SK-N-SH treated with all-trans-retinoic acid at 6 μM for 48 hours (cell line): ENCODE measurements around the gene ZDHHC20.

ENCODE experiments used
- ATAC-seq: fragments of 200-7000 bp; cut with Tn5 transposase; 3 replicates; pipeline ENCODE4 v1.9.1; 2020; ENCODE audit warnings: mild to moderate bottlenecking, moderate library complexity
- CSRNP3 ChIP-seq: fragments of 250-450 bp; sonication (Bioruptor Pico); IDR thresholded peaks from 2 replicates; pipeline ENCODE4 v1.5.1; 2021; ENCODE audit warnings: mild to moderate bottlenecking, moderate library complexity
- ESRRG ChIP-seq: fragments of 250-450 bp; sonication (Bioruptor Pico); IDR thresholded peaks from 2 replicates; pipeline ENCODE4 v1.6.1; 2021; ENCODE audit warnings: mild to moderate bottlenecking
- GLIS3 ChIP-seq: fragments of 250-450 bp; sonication (Bioruptor Pico); IDR thresholded peaks from 2 replicates; pipeline ENCODE4 v1.5.0; 2020; ENCODE audit warnings: mild to moderate bottlenecking, moderate library complexity
- ISL1 ChIP-seq: fragments of 250-450 bp; sonication (Bioruptor Pico); IDR thresholded peaks from 2 replicates; pipeline ENCODE4 v2.1.2; 2022; ENCODE audit warnings: mild to moderate bottlenecking, moderate library complexity
- OSR1 ChIP-seq: fragments of 250-450 bp; sonication (Bioruptor Pico); IDR thresholded peaks from 2 replicates; pipeline ENCODE4 v1.8.0; 2022; ENCODE audit warnings: moderate library complexity, mild to moderate bottlenecking, inconsistent platforms
- RARB ChIP-seq: fragments of 250-450 bp; sonication (Bioruptor Pico); IDR thresholded peaks from 2 replicates; pipeline ENCODE4 v1.8.0; 2021; ENCODE audit warnings: mild to moderate bottlenecking, moderate library complexity
- SNAI2 ChIP-seq: fragments of 250-450 bp; sonication (Bioruptor Pico); IDR thresholded peaks from 2 replicates; pipeline ENCODE4 v1.5.0; 2020; ENCODE audit warnings: mild to moderate bottlenecking, moderate library complexity
- TCF4 ChIP-seq: fragments of 250-450 bp; sonication (Bioruptor Pico); IDR thresholded peaks from 2 replicates; pipeline ENCODE4 v1.8.0; 2021; ENCODE audit warnings: mild to moderate bottlenecking, moderate library complexity, borderline replicate concordance
- TOX ChIP-seq: fragments of 250-450 bp; sonication (Bioruptor Pico); IDR thresholded peaks from 2 replicates; pipeline ENCODE4 v1.8.0; 2021; ENCODE audit warnings: mild to moderate bottlenecking, moderate library complexity, borderline replicate concordance
- ZC3H10 ChIP-seq: fragments of 250-450 bp; sonication (Bioruptor Pico); IDR thresholded peaks from 2 replicates; pipeline ENCODE4 v1.5.1; 2021; ENCODE audit warnings: mild to moderate bottlenecking, moderate library complexity
- ZFP3 ChIP-seq: fragments of 250-450 bp; sonication (Bioruptor Pico); IDR thresholded peaks from 2 replicates; pipeline ENCODE4 v1.5.0; 2020; ENCODE audit warnings: mild to moderate bottlenecking, moderate library complexity
- ZFP30 ChIP-seq: fragments of 450-650 bp; formaldehyde crosslinking; IDR thresholded peaks from 2 replicates; pipeline ENCODE4 v1.5.0; 2022; ENCODE audit warnings: mild to moderate bottlenecking, moderate library complexity
- ZNF565 ChIP-seq: fragments of 450-650 bp; formaldehyde crosslinking; conservative IDR thresholded peaks from 2 replicates; pipeline ENCODE4 v1.5.0; 2020; ENCODE audit warnings: low read depth, mild to moderate bottlenecking, moderate library complexity
- TF ChIP-seq, protein P1 (sequence below): fragments of 250-450 bp; sonication (Bioruptor Pico); IDR thresholded peaks from 2 replicates; pipeline ENCODE4 v1.5.1; 2020; ENCODE audit warnings: low read depth, mild to moderate bottlenecking, moderate library complexity
- TF ChIP-seq, protein P2 (sequence below): fragments of 250-450 bp; sonication (Bioruptor Pico); IDR thresholded peaks from 2 replicates; pipeline ENCODE4 v1.8.0; 2021; ENCODE audit warnings: low read depth, mild to moderate bottlenecking, moderate library complexity, borderline replicate concordance
- TF ChIP-seq, protein P3 (sequence below): fragments of 250-450 bp; sonication (Bioruptor Pico); IDR thresholded peaks from 2 replicates; pipeline ENCODE4 v1.5.0; 2020; ENCODE audit warnings: mild to moderate bottlenecking, moderate library complexity
- TF ChIP-seq, protein P4 (sequence below): fragments of 250-450 bp; sonication (Bioruptor Pico); IDR thresholded peaks from 2 replicates; pipeline ENCODE4 v1.8.0; 2020; ENCODE audit warnings: mild to moderate bottlenecking, moderate library complexity, borderline replicate concordance

The ZDHHC20 gene

DNA sequence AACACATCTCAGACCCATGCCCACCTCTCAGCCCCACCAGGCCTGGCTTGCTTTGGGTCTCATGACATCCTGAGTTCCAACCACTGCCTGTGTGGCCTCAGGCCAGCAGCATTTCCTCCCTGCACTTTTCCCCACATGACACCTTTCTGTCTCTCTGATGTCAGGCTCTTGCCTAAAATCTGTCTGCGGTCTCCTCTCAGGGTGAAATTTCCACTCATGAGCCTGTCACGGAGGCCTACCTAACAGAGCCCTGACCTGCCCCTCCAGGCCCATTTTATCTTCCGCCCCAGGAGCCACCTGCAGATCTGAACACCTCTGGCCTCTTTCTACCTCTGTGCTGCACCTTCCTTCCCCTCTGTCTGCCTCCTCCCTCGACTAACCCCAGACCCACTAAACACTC is 93.5 kb downstream of the ZDHHC20 start (continued):
- TF ChIP-seq, protein P1, sequence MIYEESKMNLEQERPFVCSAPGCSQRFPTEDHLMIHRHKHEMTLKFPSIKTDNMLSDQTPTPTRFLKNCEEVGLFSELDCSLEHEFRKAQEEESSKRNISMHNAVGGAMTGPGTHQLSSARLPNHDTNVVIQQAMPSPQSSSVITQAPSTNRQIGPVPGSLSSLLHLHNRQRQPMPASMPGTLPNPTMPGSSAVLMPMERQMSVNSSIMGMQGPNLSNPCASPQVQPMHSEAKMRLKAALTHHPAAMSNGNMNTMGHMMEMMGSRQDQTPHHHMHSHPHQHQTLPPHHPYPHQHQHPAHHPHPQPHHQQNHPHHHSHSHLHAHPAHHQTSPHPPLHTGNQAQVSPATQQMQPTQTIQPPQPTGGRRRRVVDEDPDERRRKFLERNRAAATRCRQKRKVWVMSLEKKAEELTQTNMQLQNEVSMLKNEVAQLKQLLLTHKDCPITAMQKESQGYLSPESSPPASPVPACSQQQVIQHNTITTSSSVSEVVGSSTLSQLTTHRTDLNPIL (CRISPR knock-in tag): no peak
- TF ChIP-seq ZFP3 (CRISPR knock-in tag): no peak

GRCh38 chr13:21364916-21365315 is 94.2 kb downstream of the ZDHHC20 start:
- ATAC-seq: no peak
- TF ChIP-seq ESRRG (CRISPR knock-in tag): no peak
- TF ChIP-seq, protein P2, sequence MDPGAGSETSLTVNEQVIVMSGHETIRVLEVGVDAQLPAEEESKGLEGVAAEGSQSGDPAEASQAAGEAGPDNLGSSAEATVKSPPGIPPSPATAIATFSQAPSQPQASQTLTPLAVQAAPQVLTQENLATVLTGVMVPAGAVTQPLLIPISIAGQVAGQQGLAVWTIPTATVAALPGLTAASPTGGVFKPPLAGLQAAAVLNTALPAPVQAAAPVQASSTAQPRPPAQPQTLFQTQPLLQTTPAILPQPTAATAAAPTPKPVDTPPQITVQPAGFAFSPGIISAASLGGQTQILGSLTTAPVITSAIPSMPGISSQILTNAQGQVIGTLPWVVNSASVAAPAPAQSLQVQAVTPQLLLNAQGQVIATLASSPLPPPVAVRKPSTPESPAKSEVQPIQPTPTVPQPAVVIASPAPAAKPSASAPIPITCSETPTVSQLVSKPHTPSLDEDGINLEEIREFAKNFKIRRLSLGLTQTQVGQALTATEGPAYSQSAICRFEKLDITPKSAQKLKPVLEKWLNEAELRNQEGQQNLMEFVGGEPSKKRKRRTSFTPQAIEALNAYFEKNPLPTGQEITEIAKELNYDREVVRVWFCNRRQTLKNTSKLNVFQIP (CRISPR knock-in tag): no peak
- TF ChIP-seq ZFP30: no peak
- TF ChIP-seq OSR1 (CRISPR knock-in tag): no peak

DNA sequence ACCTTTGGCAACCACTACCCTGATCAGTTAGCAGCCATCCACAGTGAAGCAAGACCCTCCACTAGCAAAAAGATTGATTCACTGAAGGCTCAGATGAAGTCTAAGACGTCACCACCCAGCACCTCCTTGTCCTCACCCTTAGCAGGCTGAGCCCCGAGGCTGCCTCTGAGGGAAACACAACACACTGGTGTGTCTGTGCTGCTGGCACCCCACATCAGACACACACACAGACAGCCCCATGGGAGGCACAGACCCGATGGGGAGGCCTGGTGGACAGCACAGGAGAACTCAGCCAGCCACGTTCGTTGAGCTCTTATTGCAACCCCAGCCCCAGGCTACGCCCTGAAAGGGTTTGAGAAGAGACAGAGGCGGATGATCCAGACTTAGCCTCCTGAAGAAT is 94.7 kb downstream of the ZDHHC20 start:
- ATAC-seq: no peak
- no peak for TF ChIP-seq CSRNP3 (CRISPR knock-in tag)

DNA sequence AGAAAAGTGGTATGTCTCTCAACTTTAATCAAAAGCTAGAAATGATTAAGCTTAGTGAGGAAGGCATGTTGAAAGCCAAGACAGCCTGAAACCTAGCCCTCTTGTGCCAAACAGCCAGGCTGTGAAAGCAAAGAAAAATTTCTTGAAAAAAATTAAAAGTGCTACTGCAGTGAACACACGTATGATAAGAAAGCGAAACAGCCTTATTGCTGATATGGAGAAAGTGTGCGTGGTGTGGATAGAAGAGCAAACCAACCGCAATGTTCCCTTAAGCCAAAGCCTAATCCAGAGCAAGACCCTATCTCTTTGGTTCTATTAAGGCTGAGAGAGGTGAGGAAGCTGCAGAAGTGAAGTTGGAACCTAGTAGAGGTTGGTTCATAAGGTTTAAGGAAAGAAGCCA is 96.4 kb downstream of the ZDHHC20 start:
- no peak for TF ChIP-seq OSR1 (CRISPR knock-in tag)
- no peak for TF ChIP-seq ZNF565 (CRISPR knock-in tag)
- TF ChIP-seq SNAI2 (CRISPR knock-in tag): no peak
- no peak for TF ChIP-seq ZFP30
- TF ChIP-seq, protein P3, sequence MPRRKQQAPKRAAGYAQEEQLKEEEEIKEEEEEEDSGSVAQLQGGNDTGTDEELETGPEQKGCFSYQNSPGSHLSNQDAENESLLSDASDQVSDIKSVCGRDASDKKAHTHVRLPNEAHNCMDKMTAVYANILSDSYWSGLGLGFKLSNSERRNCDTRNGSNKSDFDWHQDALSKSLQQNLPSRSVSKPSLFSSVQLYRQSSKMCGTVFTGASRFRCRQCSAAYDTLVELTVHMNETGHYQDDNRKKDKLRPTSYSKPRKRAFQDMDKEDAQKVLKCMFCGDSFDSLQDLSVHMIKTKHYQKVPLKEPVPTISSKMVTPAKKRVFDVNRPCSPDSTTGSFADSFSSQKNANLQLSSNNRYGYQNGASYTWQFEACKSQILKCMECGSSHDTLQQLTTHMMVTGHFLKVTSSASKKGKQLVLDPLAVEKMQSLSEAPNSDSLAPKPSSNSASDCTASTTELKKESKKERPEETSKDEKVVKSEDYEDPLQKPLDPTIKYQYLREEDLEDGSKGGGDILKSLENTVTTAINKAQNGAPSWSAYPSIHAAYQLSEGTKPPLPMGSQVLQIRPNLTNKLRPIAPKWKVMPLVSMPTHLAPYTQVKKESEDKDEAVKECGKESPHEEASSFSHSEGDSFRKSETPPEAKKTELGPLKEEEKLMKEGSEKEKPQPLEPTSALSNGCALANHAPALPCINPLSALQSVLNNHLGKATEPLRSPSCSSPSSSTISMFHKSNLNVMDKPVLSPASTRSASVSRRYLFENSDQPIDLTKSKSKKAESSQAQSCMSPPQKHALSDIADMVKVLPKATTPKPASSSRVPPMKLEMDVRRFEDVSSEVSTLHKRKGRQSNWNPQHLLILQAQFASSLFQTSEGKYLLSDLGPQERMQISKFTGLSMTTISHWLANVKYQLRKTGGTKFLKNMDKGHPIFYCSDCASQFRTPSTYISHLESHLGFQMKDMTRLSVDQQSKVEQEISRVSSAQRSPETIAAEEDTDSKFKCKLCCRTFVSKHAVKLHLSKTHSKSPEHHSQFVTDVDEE (CRISPR knock-in tag): no peak
- TF ChIP-seq, protein P2 (CRISPR knock-in tag): no peak
- TF ChIP-seq, protein P4, sequence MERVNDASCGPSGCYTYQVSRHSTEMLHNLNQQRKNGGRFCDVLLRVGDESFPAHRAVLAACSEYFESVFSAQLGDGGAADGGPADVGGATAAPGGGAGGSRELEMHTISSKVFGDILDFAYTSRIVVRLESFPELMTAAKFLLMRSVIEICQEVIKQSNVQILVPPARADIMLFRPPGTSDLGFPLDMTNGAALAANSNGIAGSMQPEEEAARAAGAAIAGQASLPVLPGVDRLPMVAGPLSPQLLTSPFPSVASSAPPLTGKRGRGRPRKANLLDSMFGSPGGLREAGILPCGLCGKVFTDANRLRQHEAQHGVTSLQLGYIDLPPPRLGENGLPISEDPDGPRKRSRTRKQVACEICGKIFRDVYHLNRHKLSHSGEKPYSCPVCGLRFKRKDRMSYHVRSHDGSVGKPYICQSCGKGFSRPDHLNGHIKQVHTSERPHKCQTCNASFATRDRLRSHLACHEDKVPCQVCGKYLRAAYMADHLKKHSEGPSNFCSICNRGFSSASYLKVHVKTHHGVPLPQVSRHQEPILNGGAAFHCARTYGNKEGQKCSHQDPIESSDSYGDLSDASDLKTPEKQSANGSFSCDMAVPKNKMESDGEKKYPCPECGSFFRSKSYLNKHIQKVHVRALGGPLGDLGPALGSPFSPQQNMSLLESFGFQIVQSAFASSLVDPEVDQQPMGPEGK (CRISPR knock-in tag): no peak
- TF ChIP-seq, protein P1 (CRISPR knock-in tag): no peak
- no peak for TF ChIP-seq CSRNP3 (CRISPR knock-in tag)
- TF ChIP-seq ISL1 (CRISPR knock-in tag): no peak
- no peak for TF ChIP-seq RARB (CRISPR knock-in tag)
- no peak for TF ChIP-seq ZFP3 (CRISPR knock-in tag)
- TF ChIP-seq GLIS3 (CRISPR knock-in tag): no peak
- TF ChIP-seq ZC3H10 (CRISPR knock-in tag): no peak
- no peak for TF ChIP-seq TCF4 (CRISPR knock-in tag)
- TF ChIP-seq TOX: no peak
- ATAC-seq: no peak
